DOHH2 (cell line): ENCODE results near the gene RELB.

Experiments
- H3F3A ChIP-seq: fragments of 200-600 bp; sonication (generic), shearing (Covaris generic); 2 replicates; pipeline ENCODE4 v1.6.0; 2016; ENCODE audit warnings: antibody characterized with exemption, mild to moderate bottlenecking; ENCODE audit not compliant: control insufficient read depth, insufficient read depth
- H3K27ac ChIP-seq: fragments of 200-600 bp; sonication (generic); 2 replicates; pipeline ENCODE4 v1.5.1; 2014; ENCODE audit warnings: low read depth, mild to moderate bottlenecking, low read length, moderate library complexity
- H3K27me3 ChIP-seq: fragments of 200-600 bp; sonication (generic); 2 replicates; pipeline ENCODE4 v1.6.1; 2014; ENCODE audit warnings: mild to moderate bottlenecking, low read length, mixed read lengths; ENCODE audit not compliant: control insufficient read depth
- H3K36me3 ChIP-seq: fragments of 200-600 bp; sonication (generic); 2 replicates; pipeline ENCODE4 v1.6.1; 2014; ENCODE audit warnings: mild to moderate bottlenecking, low read length, moderate library complexity, mixed read lengths; ENCODE audit not compliant: control insufficient read depth
- H3K4me1 ChIP-seq: fragments of 200-600 bp; sonication (generic); 2 replicates; pipeline ENCODE4 v1.6.1; 2014; ENCODE audit warnings: mild to moderate bottlenecking, low read length, mixed read lengths; ENCODE audit not compliant: control insufficient read depth
- H3K4me2 ChIP-seq: fragments of 200-600 bp; sonication (generic); 2 replicates; pipeline ENCODE4 v1.6.0; 2014; ENCODE audit warnings: mild to moderate bottlenecking, low read length, moderate library complexity
- H3K4me3 ChIP-seq: fragments of 200-600 bp; sonication (generic); 2 replicates; pipeline ENCODE4 v1.5.1; 2014; ENCODE audit warnings: mild to moderate bottlenecking, low read length, mixed read lengths
- H3K79me2 ChIP-seq: fragments of 200-600 bp; sonication (generic); 2 replicates; pipeline ENCODE4 v1.6.1; 2014; ENCODE audit warnings: mild to moderate bottlenecking, low read length, mixed read lengths; ENCODE audit not compliant: control insufficient read depth
- H3K9me2 ChIP-seq: fragments of 200-600 bp; sonication (generic); replicated peaks from 2 replicates; pipeline ENCODE4 v1.6.1; 2014; ENCODE audit warnings: mild to moderate bottlenecking, low read length, mixed read lengths; ENCODE audit not compliant: control insufficient read depth
- H3K9me3 ChIP-seq: fragments of 200-600 bp; sonication (generic); 2 replicates; pipeline ENCODE4 v1.6.1; 2014; ENCODE audit warnings: antibody characterized with exemption, low read length, mixed read lengths; ENCODE audit not compliant: control insufficient read depth, insufficient read depth
- H4K20me1 ChIP-seq: fragments of 200-600 bp; sonication (generic); 2 replicates; pipeline ENCODE4 v1.6.0; 2014; ENCODE audit warnings: low read depth, mild to moderate bottlenecking, antibody characterized with exemption, low read length, moderate library complexity; ENCODE audit not compliant: control insufficient read depth, insufficient read depth
- EZH2phosphoT487 ChIP-seq: fragments of 200-600 bp; sonication (generic); IDR thresholded peaks from 2 replicates; pipeline ENCODE4 v1.6.1; 2017; ENCODE audit warnings: borderline replicate concordance, mild to moderate bottlenecking, antibody characterized with exemption, low read length, moderate library complexity, mixed read lengths
- TF ChIP-seq, protein P1 (sequence below): fragments of 200-600 bp; sonication (generic); IDR thresholded peaks from one replicate; pipeline ENCODE4 v1.5.1; 2014; ENCODE audit warnings: antibody characterized with exemption, mild to moderate bottlenecking, low read depth, low read length; ENCODE audit not compliant: poor library complexity, severe bottlenecking

Gene RELB

DNA sequence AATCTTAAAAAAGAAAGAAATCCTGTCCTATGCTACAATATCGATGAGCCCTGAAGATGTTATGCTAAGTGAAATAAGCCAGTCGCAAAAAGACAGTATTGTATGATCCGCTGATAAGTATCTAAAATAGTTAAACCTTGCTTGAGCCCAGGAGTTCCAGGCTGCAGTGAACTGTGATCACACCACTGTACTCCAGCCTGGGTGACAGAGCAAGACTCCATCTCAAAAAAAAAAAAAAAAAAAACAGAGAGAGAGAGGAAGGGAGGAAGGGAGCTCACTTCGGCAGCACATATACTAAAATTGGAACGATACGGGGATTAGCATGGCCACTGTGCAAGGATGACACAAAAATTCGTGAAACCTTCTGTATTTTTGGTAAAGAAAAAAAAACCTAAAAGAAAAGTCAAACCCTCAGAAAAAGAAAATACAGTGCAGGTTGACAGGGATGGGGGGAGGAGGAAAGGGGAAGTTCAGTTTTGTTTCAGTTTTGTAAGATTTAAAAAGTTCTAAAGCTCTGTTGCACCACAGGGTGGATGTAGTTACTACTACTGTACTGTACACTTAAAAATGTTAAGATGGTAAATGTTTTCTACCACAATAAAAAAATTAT, 46.0 kb downstream of the RELB start:
- H3K4me1 ChIP-seq: peaks cover 86% of the 10 kb centered on the region
- H3K27ac ChIP-seq: peak overlapping the region; percentile 93
- H3K4me2 ChIP-seq: peak overlapping the region; percentile 80
- no peaks in the 10 kb centered on the region for H3K27me3 ChIP-seq
- peaks cover 17% of the 10 kb centered on the region for H3F3A ChIP-seq
- peaks cover 80% of the 10 kb centered on the region for H3K36me3 ChIP-seq
- no peaks in the 10 kb centered on the region for H4K20me1 ChIP-seq
- no peak for TF ChIP-seq EZH2phosphoT487
- TF ChIP-seq, protein P1, sequence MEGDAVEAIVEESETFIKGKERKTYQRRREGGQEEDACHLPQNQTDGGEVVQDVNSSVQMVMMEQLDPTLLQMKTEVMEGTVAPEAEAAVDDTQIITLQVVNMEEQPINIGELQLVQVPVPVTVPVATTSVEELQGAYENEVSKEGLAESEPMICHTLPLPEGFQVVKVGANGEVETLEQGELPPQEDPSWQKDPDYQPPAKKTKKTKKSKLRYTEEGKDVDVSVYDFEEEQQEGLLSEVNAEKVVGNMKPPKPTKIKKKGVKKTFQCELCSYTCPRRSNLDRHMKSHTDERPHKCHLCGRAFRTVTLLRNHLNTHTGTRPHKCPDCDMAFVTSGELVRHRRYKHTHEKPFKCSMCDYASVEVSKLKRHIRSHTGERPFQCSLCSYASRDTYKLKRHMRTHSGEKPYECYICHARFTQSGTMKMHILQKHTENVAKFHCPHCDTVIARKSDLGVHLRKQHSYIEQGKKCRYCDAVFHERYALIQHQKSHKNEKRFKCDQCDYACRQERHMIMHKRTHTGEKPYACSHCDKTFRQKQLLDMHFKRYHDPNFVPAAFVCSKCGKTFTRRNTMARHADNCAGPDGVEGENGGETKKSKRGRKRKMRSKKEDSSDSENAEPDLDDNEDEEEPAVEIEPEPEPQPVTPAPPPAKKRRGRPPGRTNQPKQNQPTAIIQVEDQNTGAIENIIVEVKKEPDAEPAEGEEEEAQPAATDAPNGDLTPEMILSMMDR: no peak
- H3K9me2 ChIP-seq: no peaks in the 10 kb centered on the region
- H3K4me3 ChIP-seq: peak overlapping the region; percentile 72
- peaks cover 98% of the 10 kb centered on the region for H3K79me2 ChIP-seq
- H3K9me3 ChIP-seq: no peaks in the 10 kb centered on the region

- H3K36me3 ChIP-seq: peaks cover 83% of the 10 kb centered on the region
- H3K4me1 ChIP-seq: peaks cover 86% of the 10 kb centered on the region
Observed at GRCh38 chr19:45049073-45049736, 47.9 kb downstream of the RELB start.

DNA sequence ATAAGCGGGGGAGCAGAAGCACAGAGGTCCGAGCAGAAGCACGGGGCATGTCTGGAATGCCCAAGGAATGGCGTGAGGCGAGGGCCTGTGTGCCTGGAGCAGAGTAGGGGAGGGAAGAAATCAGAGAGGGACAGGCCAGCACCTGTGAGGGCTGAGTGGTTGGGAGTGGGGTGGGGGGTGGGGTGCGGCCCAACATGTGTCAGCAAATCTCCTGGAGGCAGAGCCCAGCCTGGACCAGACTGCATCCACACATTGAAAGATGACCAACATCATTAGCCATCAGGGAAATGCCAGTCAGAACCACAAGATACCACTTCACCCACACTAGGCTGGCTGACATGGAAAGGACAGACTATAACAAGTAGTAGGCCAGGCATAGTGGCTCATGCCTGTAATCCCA, 48.8 kb downstream of the RELB start:
- H3K9me3 ChIP-seq: no peaks in the 10 kb centered on the region
- H3F3A ChIP-seq: peaks cover 17% of the 10 kb centered on the region
- H3K27me3 ChIP-seq: no peaks in the 10 kb centered on the region
- peaks cover 93% of the 10 kb centered on the region for H3K79me2 ChIP-seq
- TF ChIP-seq, protein P1: no peak
- no peak for TF ChIP-seq EZH2phosphoT487
- H3K36me3 ChIP-seq: peaks cover 83% of the 10 kb centered on the region
- H3K4me2 ChIP-seq: no peak overlapping the region; the same call in 1 of the 2 replicates
- peaks cover 77% of the 10 kb centered on the region for H3K4me1 ChIP-seq
- peak overlapping the region; percentile 3; the same call in 1 of the 2 replicates for H3K27ac ChIP-seq
- H3K4me3 ChIP-seq: no peak overlapping the region
- H3K9me2 ChIP-seq: no peaks in the 10 kb centered on the region
- no peaks in the 10 kb centered on the region for H4K20me1 ChIP-seq

More at GRCh38 chr19:45049073-45049736, 47.9 kb downstream of the RELB start:
- Histone ChIP-seq H3K9me2 (no peaks in the 10 kb centered on the region), H3K79me2 (peaks cover 94% of the 10 kb centered on the region), H3K27ac (peak overlapping the region; percentile 3; the same call in 1 of the 2 replicates), H4K20me1 (no peaks in the 10 kb centered on the region), H3F3A (peaks cover 17% of the 10 kb centered on the region), H3K4me2 (peak overlapping the region; percentile 22), H3K9me3 (no peaks in the 10 kb centered on the region), H3K4me3 (no peak overlapping the region), H3K27me3 (no peaks in the 10 kb centered on the region)
- TF ChIP-seq EZH2phosphoT487: no peak
- TF ChIP-seq, protein P1: no peak
